Activated naive CD8-positive, alpha-beta T cell (primary cell): ENCODE data around the gene CXXC5.

Experiments used
- H3K27ac Mint-ChIP-seq: one replicate; pipeline ENCODE4 v1.8.0; 2021; ENCODE audit warnings: mixed read lengths
- H3K27me3 Mint-ChIP-seq: one replicate; pipeline ENCODE4 v1.8.0; 2021; ENCODE audit warnings: mixed read lengths
- H3K36me3 Mint-ChIP-seq: one replicate; pipeline ENCODE4 v1.8.0; 2021; ENCODE audit warnings: mixed read lengths
- H3K4me1 Mint-ChIP-seq: one replicate; pipeline ENCODE4 v1.8.0; 2021; ENCODE audit warnings: low read depth, mixed read lengths
- H3K4me3 Mint-ChIP-seq: one replicate; pipeline ENCODE4 v1.8.0; 2021; ENCODE audit warnings: mild to moderate bottlenecking, mixed read lengths
- H3K9me3 Mint-ChIP-seq: one replicate; pipeline ENCODE4 v1.8.0; 2021; ENCODE audit warnings: low read depth, mixed read lengths

CXXC5 gene

DNA sequence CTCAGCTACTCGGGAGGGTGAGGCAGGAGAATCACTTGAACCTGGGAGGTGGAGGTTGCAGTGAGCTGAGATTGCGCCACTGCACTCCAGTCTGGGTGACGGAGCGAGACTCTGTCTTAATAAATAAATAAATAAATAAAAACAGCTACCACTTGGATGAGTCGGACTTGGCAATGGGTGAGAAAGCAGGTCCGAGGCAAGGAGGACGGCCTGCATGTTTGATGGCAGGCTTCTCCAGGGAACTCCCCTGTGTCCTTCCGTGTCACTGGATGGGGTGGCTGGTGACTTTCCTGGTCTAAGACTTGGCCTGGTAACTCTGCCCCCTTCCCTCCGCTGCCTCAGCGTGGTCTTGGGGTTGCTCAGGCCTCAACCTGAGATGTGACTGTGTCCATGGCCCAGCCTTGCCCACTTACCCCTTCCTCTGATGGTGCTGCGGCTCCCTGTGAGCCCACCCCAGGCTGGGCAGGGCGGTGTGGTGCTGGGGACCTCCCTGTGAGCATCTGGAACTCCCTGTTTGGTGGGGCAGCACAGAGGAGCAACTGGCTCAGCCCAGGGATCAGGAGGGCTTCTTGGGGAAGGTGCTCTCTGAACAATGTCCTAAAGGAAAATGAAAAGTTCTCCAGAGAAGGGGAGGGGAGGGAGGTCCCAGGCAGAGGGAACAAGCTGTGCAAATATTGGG is 85.0 kb downstream of the CXXC5 start:
- no peak overlapping the region for H3K27ac Mint-ChIP-seq
- H3K9me3 Mint-ChIP-seq = no peaks in the 10 kb centered on the region
- no peak overlapping the region for H3K4me3 Mint-ChIP-seq
- no peaks in the 10 kb centered on the region for H3K4me1 Mint-ChIP-seq
- no peaks in the 10 kb centered on the region for H3K27me3 Mint-ChIP-seq
- H3K36me3 Mint-ChIP-seq = no peaks in the 10 kb centered on the region
